Ascending aorta (tissue), 2 donors: Measurements from ENCODE around the gene ARMH4. TPM values are rescaled to one million over a fixed set of nuclear protein-coding genes. Genes with fewer than 3 reads are reported as not detected.

ENCODE experiments used
- DNase-seq, 2 donors: peaks; one replicate each; pipeline ENCODE4 v3.0.0-alpha.2; 2019; ENCODE audit warnings: low spot score in 2 of 2
- H3K27ac ChIP-seq, 2 donors: fragments of 200-600 bp; sonication (generic); one replicate each; pipeline ENCODE4 v1.5.1; 2016 to 2017; ENCODE audit warnings: mild to moderate bottlenecking in 1 of 2
- H3K27me3 ChIP-seq: fragments of 200-600 bp; sonication (generic); one replicate; pipeline ENCODE4 v1.5.1; 2017
- H3K36me3 ChIP-seq, 2 donors: fragments of 200-600 bp; sonication (generic); one replicate each; pipeline ENCODE4 v1.5.1; 2016
- H3K4me1 ChIP-seq, 2 donors: fragments of 200-600 bp; sonication (generic); one replicate each; pipeline ENCODE4 v1.5.1; 2016 to 2017; ENCODE audit warnings: mild to moderate bottlenecking in 1 of 2
- H3K4me3 ChIP-seq, 2 donors: fragments of 200-600 bp; sonication (generic); one replicate each; pipeline ENCODE4 v1.5.1; 2016 to 2017; ENCODE audit warnings: mild to moderate bottlenecking in 1 of 2
- H3K9me3 ChIP-seq, 2 donors: fragments of 200-600 bp; sonication (generic); one replicate each; pipeline ENCODE4 v1.5.1; 2016
- intact Hi-C: fragments of 100-400 bp; cut with DNase I; formaldehyde crosslinking; loops from one replicate; pipeline ENCODE4 v1.15.1; 2023
- total RNA-seq: library from RNA; depleted of rRNA; stranded (reverse); fragments of >200 nt; gene quantifications from one replicate; pipeline ENCODE4 v1.1.0, GENCODE V29; 2016
- TF ChIP-seq, protein P1 (sequence below), 3 experiments: fragments of 200-600 bp in 2 of 3; fragments of 450-650 bp in 1 of 3; sonication (generic) in 2 of 3; IDR thresholded peaks; one replicate each; pipeline ENCODE4 v1.5.1; 2016 to 2019; ENCODE audit warnings: antibody characterized with exemption in 3 of 3, mild to moderate bottlenecking in 1 of 3, moderate library complexity in 1 of 3

The ARMH4 gene, protein sequence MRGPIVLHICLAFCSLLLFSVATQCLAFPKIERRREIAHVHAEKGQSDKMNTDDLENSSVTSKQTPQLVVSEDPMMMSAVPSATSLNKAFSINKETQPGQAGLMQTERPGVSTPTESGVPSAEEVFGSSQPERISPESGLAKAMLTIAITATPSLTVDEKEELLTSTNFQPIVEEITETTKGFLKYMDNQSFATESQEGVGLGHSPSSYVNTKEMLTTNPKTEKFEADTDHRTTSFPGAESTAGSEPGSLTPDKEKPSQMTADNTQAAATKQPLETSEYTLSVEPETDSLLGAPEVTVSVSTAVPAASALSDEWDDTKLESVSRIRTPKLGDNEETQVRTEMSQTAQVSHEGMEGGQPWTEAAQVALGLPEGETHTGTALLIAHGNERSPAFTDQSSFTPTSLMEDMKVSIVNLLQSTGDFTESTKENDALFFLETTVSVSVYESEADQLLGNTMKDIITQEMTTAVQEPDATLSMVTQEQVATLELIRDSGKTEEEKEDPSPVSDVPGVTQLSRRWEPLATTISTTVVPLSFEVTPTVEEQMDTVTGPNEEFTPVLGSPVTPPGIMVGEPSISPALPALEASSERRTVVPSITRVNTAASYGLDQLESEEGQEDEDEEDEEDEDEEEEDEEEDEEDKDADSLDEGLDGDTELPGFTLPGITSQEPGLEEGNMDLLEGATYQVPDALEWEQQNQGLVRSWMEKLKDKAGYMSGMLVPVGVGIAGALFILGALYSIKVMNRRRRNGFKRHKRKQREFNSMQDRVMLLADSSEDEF
- 3.8 TPM for total RNA-seq

DNA sequence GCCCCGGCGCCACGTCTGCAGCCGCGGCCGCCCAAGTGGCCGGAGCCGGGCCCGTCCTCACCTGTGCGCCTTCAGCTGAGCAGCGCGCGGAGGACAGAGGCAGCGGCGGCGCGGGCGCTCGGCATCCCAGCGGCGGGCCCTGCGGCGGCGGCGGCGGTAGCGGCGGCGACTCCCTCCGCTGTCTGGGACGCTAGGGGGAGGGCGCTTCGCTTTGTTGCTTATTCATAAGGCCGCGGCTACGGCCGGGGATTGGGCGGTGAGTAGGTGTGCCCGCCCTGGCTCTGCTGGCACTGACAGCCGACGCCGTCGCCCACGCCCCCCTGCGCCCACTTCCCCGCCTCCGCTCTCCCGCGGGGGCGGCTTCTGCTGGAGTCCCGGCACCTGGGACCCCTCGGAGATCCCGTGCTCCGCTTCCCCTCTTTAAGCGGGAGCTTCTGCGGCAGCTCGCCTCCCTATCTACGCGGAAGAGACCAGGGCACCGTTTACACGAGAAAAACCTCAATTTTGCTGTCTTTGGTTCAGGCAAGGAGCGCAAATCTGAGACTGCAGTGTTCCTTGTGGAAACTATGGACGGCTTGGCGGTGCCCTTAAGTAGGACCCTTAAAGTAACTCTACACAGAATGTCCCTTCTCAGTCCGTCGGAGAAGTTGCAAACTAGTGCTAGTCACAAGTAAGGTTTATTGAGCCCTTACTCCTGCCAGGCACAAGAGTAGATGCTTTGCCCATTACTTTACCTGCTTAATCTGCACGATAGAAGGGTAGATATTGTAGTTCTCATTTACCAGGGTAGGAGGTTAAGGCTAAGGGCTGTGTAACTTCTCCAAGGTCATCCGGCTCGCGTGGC, at the start of gene ARMH4:
Gene ARMH4 (minus strand): TSS at position 200 of the 844 bp plus-strand sequence. CDS start 12,855 bp downstream, outside the sequence.
- TF ChIP-seq, protein P1, sequence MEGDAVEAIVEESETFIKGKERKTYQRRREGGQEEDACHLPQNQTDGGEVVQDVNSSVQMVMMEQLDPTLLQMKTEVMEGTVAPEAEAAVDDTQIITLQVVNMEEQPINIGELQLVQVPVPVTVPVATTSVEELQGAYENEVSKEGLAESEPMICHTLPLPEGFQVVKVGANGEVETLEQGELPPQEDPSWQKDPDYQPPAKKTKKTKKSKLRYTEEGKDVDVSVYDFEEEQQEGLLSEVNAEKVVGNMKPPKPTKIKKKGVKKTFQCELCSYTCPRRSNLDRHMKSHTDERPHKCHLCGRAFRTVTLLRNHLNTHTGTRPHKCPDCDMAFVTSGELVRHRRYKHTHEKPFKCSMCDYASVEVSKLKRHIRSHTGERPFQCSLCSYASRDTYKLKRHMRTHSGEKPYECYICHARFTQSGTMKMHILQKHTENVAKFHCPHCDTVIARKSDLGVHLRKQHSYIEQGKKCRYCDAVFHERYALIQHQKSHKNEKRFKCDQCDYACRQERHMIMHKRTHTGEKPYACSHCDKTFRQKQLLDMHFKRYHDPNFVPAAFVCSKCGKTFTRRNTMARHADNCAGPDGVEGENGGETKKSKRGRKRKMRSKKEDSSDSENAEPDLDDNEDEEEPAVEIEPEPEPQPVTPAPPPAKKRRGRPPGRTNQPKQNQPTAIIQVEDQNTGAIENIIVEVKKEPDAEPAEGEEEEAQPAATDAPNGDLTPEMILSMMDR (IDR thresholded peaks at IDR 0.05) = peak in 1 of 3 experiments; percentile 20

DNA sequence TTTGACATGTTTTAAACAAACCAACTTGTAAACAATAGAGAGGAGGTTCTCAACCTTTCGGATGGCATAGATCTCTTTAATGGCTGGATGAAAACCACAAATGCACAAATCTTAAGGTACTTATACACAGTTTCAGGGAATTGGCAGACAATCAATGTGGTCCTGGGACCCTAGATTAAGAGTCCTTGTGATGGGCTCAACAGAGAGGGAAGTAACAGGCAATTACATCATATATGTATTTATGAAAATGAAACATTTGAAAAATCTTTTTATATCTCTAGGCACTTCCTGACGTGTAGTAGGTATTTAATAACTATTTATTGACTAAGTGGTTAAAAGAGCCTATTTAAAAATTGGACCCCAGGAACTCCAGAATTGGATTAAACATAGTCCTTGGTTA, 48.8 kb upstream of the ARMH4 start:
- Histone ChIP-seq H3K4me1 (peaks cover 3 to 14% of the 10 kb centered on the region in 2 donors), H3K4me3 (peak overlapping the region; percentile 83 to 95), H3K9me3 (no peaks in the 10 kb centered on the region), H3K36me3 (peaks cover 3 to 7% of the 10 kb centered on the region in 2 donors), H3K27me3 (no peaks in the 10 kb centered on the region), H3K27ac (peak overlapping the region; percentile 94 to 95)
- intact Hi-C loops = loop anchor here (2.0 kb wide), 1 partner anchor 98 kb away; the partner anchor contains the start of gene ARID4A
- no peak for DNase-seq
- TF ChIP-seq, protein P1 (IDR thresholded peaks at IDR 0.05) = no peak

More for the DNA sequence above, at the start of gene ARMH4:
- H3K27ac ChIP-seq = peak within 1 kb of the TSS; percentile 63 to 77
- no peaks in the 10 kb centered on the region for H3K4me1 ChIP-seq
- intact Hi-C loops = loop anchor here (5.0 kb wide), 2 partner anchors 45 kb away; no protein-coding TSS in a partner anchor
- H3K27me3 ChIP-seq = no peaks in the 10 kb centered on the region
- peak within 1 kb of the TSS; percentile 80 to 88 for H3K4me3 ChIP-seq
- no peaks in the 10 kb centered on the region for H3K36me3 ChIP-seq
- peak; percentile 43 to 91 for DNase-seq
- no peaks in the 10 kb centered on the region for H3K9me3 ChIP-seq

DNA sequence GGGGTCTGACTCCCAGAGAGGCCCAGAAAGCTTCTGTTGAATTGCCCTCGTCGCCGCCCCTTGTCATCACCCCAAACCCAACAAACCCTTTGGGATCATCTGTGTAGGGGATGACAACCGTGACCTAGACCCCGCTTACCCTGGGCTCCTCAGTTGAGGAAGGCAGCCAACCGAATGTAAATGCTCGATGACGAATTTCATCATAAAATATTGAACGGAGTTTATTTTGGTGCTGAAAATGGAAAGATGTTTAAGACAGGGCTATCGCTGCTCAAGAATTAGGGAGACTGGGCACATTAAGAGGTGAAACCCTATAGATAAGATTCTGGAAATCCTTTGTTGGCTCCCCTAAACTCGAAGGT, 48.4 kb upstream of the ARMH4 start:
- Histone ChIP-seq H3K4me3 (peak overlapping the region; percentile 83 to 95), H3K4me1 (peaks cover 3 to 16% of the 10 kb centered on the region in 2 donors), H3K27me3 (no peaks in the 10 kb centered on the region), H3K9me3 (no peaks in the 10 kb centered on the region), H3K36me3 (peaks cover 3 to 7% of the 10 kb centered on the region in 2 donors), H3K27ac (peak overlapping the region; percentile 94 to 95)
- intact Hi-C loops = loop anchor here (2.0 kb wide), 1 partner anchor 98 kb away; the partner anchor contains the start of gene ARID4A
- DNase-seq = no peak
- TF ChIP-seq, protein P1 (IDR thresholded peaks at IDR 0.05) = no peak

DNA sequence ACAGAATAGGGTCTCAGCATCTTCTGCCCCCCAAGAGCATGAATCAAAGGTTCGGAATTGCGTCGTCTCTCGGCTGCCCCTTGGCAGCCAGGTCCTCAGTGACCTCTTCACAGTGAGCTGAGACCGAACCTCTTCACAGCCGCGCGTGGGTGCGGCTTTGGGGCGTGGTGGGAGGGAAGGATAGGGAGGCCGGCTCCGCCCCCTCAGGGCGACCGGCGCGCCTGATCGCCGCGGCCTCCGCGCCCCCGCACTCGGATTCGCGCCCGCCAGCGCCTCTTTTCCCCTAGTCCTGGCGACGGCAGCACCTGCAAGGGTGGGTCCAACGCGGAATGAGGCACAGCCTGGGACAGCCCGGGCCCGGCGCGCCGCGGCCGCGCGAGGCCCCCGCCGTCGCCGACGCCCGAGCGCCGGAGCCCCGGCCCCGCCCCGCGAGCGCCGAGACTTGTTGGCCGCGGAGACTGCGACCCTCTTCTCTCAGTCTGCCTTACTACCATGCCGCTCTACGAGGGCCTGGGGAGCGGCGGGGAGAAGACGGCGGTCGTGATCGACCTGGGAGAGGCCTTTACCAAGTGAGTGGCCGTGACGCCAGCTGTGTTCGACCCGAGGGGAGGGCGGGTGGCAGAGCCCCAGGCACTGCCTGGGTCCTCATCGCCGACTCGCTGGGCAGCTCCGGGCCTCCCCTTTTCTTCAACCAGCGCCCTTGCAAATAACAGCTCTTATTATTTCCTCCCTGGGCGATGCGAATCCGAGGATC, 47.9 kb upstream of the ARMH4 start, which contains the start of gene ACTR10:
Gene ACTR10 (plus strand): TSS at position 424 of the 754 bp plus-strand sequence. CDS start 69 bp downstream, at position 493.
- Histone ChIP-seq H3K36me3 (peaks cover 3 to 7% of the 10 kb centered on the region in 2 donors), H3K4me3 (peak within 1 kb of the TSS; percentile 83 to 95), H3K27ac (peak within 1 kb of the TSS; percentile 94 to 95), H3K27me3 (no peaks in the 10 kb centered on the region), H3K4me1 (peaks cover 3 to 17% of the 10 kb centered on the region in 2 donors), H3K9me3 (no peaks in the 10 kb centered on the region)
- TF ChIP-seq, protein P1 (IDR thresholded peaks at IDR 0.05) = no peak
- DNase-seq = peak; percentile 36 to 90
- intact Hi-C loops = loop anchor here (2.0 to 5.0 kb wide), 3 partner anchors 42 to 99 kb away; partner anchors contain the start of genes ARID4A, ARMH4 and PSMA3
